HG03103 (cell line): ENCODE data around the gene ADRA2C.

Experiments
- ATAC-seq: cut with Tn5 transposase; IDR thresholded peaks from one replicate; pipeline ENCODE4 v1.9.1; 2021; ENCODE audit warnings: low read depth; ENCODE audit not compliant: unreplicated experiment

ADRA2C gene

GRCh38 chr4:3732076-3733028 lies 33.8 kb upstream of the ADRA2C start:
- ATAC-seq = no peak

GRCh38 chr4:3733195-3733594 lies 33.0 kb upstream of the ADRA2C start:
- no peak for ATAC-seq

- no peak for ATAC-seq
Measured at GRCh38 chr4:3735196-3735595, 31.0 kb upstream of the ADRA2C start.

GRCh38 chr4:3736290-3736689 lies 29.9 kb upstream of the ADRA2C start:
- no peak for ATAC-seq

GRCh38 chr4:3736806-3737205 lies 29.4 kb upstream of the ADRA2C start:
- no peak for ATAC-seq

GRCh38 chr4:3739577-3739976 lies 26.6 kb upstream of the ADRA2C start:
- no peak for ATAC-seq

- ATAC-seq = no peak
Measured at GRCh38 chr4:3740256-3740655, 25.9 kb upstream of the ADRA2C start.

GRCh38 chr4:3741217-3742011 lies 24.8 kb upstream of the ADRA2C start:
- ATAC-seq = no peak

- ATAC-seq = no peak
Measured at GRCh38 chr4:3742610-3743009, 23.6 kb upstream of the ADRA2C start.

- ATAC-seq = no peak
Measured at GRCh38 chr4:3744232-3744631, 22.0 kb upstream of the ADRA2C start.

- no peak for ATAC-seq
Measured at GRCh38 chr4:3744901-3745300, 21.3 kb upstream of the ADRA2C start.

GRCh38 chr4:3745886-3746656 lies 20.1 kb upstream of the ADRA2C start:
- no peak for ATAC-seq

- no peak for ATAC-seq
Measured at GRCh38 chr4:3746701-3747580, 19.2 kb upstream of the ADRA2C start.

- ATAC-seq = no peak
Measured at GRCh38 chr4:3747581-3747904, 18.6 kb upstream of the ADRA2C start.

GRCh38 chr4:3748136-3748898 lies 17.9 kb upstream of the ADRA2C start:
- no peak for ATAC-seq

GRCh38 chr4:3749081-3749480 lies 17.1 kb upstream of the ADRA2C start:
- no peak for ATAC-seq

- no peak for ATAC-seq
Measured at GRCh38 chr4:3750334-3750733, 15.9 kb upstream of the ADRA2C start.

GRCh38 chr4:3752022-3752421 lies 14.2 kb upstream of the ADRA2C start:
- ATAC-seq = no peak

GRCh38 chr4:3753726-3754412 lies 12.3 kb upstream of the ADRA2C start:
- no peak for ATAC-seq
